Mesendoderm (in vitro differentiated cells): ENCODE measurements around the gene RBM15B.

ENCODE experiments used
- DNase-seq: peaks from one replicate; pipeline ENCODE4 v3.0.0; 2013
- H2AK5ac ChIP-seq: 2 replicates; pipeline ENCODE4 v1.6.1; 2013; ENCODE audit warnings: low read length, inconsistent platforms
- H2BK120ac ChIP-seq: 2 replicates; pipeline ENCODE4 v1.6.1; 2013; ENCODE audit warnings: low read depth, mild to moderate bottlenecking, low read length, moderate library complexity, mixed read lengths
- H2BK15ac ChIP-seq: replicated peaks from 2 replicates; pipeline ENCODE4 v1.6.1; 2013; ENCODE audit warnings: low read depth, mild to moderate bottlenecking, moderate library complexity
- H2BK5ac ChIP-seq: 2 replicates; pipeline ENCODE4 v1.6.1; 2013; ENCODE audit warnings: low read length, inconsistent platforms
- H3K18ac ChIP-seq: 2 replicates; pipeline ENCODE4 v1.6.1; 2013; ENCODE audit warnings: mild to moderate bottlenecking, low read length, mixed read lengths
- H3K23ac ChIP-seq: one replicate; pipeline ENCODE4 v1.6.1; 2013; ENCODE audit warnings: low read length
- H3K27ac ChIP-seq: 2 replicates; pipeline ENCODE4 v1.5.1; 2013; ENCODE audit warnings: low read depth, mild to moderate bottlenecking, inconsistent platforms, low read length, moderate library complexity
- H3K27me3 ChIP-seq: 2 replicates; pipeline ENCODE4 v1.6.1; 2013; ENCODE audit warnings: low read length, control low read depth, mild to moderate bottlenecking, inconsistent platforms; ENCODE audit not compliant: insufficient read depth, poor library complexity
- H3K36me3 ChIP-seq: 2 replicates; pipeline ENCODE4 v1.6.1; 2013; ENCODE audit warnings: low read length, inconsistent platforms; ENCODE audit not compliant: control insufficient read depth, insufficient read depth
- H3K4ac ChIP-seq: one replicate; pipeline ENCODE4 v1.6.1; 2013; ENCODE audit warnings: low read depth, mild to moderate bottlenecking, low read length, moderate library complexity
- H3K4me1 ChIP-seq: 2 replicates; pipeline ENCODE4 v1.6.1; 2013; ENCODE audit warnings: low read depth, low read length, inconsistent platforms; ENCODE audit not compliant: control insufficient read depth
- H3K4me2 ChIP-seq: 2 replicates; pipeline ENCODE4 v1.6.1; 2013; ENCODE audit warnings: low read length
- H3K4me3 ChIP-seq: 2 replicates; pipeline ENCODE4 v1.5.1; 2013; ENCODE audit warnings: mild to moderate bottlenecking, low read length
- H3K56ac ChIP-seq: one replicate; pipeline ENCODE4 v1.6.1; 2013; ENCODE audit warnings: low read length
- H3K79me1 ChIP-seq: 2 replicates; pipeline ENCODE4 v1.6.1; 2013; ENCODE audit warnings: low read length, inconsistent platforms
- H3K79me2 ChIP-seq: 2 replicates; pipeline ENCODE4 v1.6.1; 2013; ENCODE audit warnings: mild to moderate bottlenecking, low read length; ENCODE audit not compliant: control insufficient read depth, insufficient read depth
- H3K9ac ChIP-seq: 2 replicates; pipeline ENCODE4 v1.6.1; 2013; ENCODE audit warnings: low read length, inconsistent platforms
- H4K5ac ChIP-seq: one replicate; pipeline ENCODE4 v1.6.1; 2013; ENCODE audit warnings: low read length
- H4K8ac ChIP-seq: one replicate; pipeline ENCODE4 v1.6.1; 2013; ENCODE audit warnings: low read depth, mild to moderate bottlenecking, control low read depth, low read length, moderate library complexity
- WGBS: extraction: QIAGEN DNeasy Blood & Tissue Kit; methylation state at CpG from one replicate; pipeline ENCODE4 v1.1.7; 2013; ENCODE audit warnings: low lambda C conversion rate, missing lambda C conversion rate; ENCODE audit not compliant: insufficient coverage; ENCODE audit errors: extremely low coverage; 5-methylcytosine and 5-hydroxymethylcytosine counted together

RBM15B gene

GRCh38 chr3:51445544-51446280 is 54.6 kb downstream of the RBM15B start:
- H3K79me2 ChIP-seq = peaks cover 2% of the 10 kb centered on the region
- H2BK120ac ChIP-seq = no peak overlapping the region
- H2BK5ac ChIP-seq = no peak overlapping the region
- H4K5ac ChIP-seq = no peak overlapping the region
- H4K8ac ChIP-seq = no peak overlapping the region
- no peak overlapping the region for H2AK5ac ChIP-seq
- H3K18ac ChIP-seq = no peak overlapping the region
- H3K56ac ChIP-seq = no peak overlapping the region
- peaks cover 5% of the 10 kb centered on the region for H3K79me1 ChIP-seq
- no peaks in the 10 kb centered on the region for H3K36me3 ChIP-seq
- no peaks in the 10 kb centered on the region for H3K4me1 ChIP-seq
- H3K9ac ChIP-seq = no peak overlapping the region
- H3K4ac ChIP-seq = no peak overlapping the region
- no peak for DNase-seq
- H2BK15ac ChIP-seq = no peak overlapping the region
- no peak overlapping the region for H3K23ac ChIP-seq
- H3K4me2 ChIP-seq = no peak overlapping the region
- H3K4me3 ChIP-seq = no peak overlapping the region
- H3K27me3 ChIP-seq = no peaks in the 10 kb centered on the region
- no CpG with 5 or more reads among the region's 4 CpGs for WGBS
- no peak overlapping the region for H3K27ac ChIP-seq
